ENCODE measurements around the gene SRPRB. TPM values are rescaled to one million over a fixed set of nuclear protein-coding genes. Genes with fewer than 3 reads are reported as not detected.

The SRPRB gene, protein sequence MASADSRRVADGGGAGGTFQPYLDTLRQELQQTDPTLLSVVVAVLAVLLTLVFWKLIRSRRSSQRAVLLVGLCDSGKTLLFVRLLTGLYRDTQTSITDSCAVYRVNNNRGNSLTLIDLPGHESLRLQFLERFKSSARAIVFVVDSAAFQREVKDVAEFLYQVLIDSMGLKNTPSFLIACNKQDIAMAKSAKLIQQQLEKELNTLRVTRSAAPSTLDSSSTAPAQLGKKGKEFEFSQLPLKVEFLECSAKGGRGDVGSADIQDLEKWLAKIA
- 47.5 and 66.0 TPM in 2 replicates for total RNA-seq

GRCh38 chr3:133805702-133806475 is at the start of gene SRPRB:
TSS of gene SRPRB (plus strand) at chr3:133805815. CDS start at chr3:133805849, 34 bp downstream.

Other genes with a start within 250 kb of the SRPRB start
- 179 and 214 TPM in 2 replicates for gene CDV3, start 232.1 kb upstream of the SRPRB start, total RNA-seq
- 23.4 and 27.0 TPM in 2 replicates for gene TOPBP1, start 143.9 kb upstream of the SRPRB start, total RNA-seq
- gene TF, start 59.4 kb upstream of the SRPRB start, total RNA-seq: 0.09 and 0.33 TPM in 2 replicates
- 0.87 and 1.0 TPM in 2 replicates for gene RAB6B, start 90.1 kb downstream of the SRPRB start, total RNA-seq
- gene SLCO2A1, start 224.1 kb downstream of the SRPRB start, total RNA-seq: 6.7 and 9.0 TPM in 2 replicates